ENCODE data around the gene NOTCH2.
"Not testable (repeated sequence)": the region's sequence is repeated elsewhere in the genome, so short reads cannot be mapped to it uniquely, and the experiment has no call there.

NOTCH2 gene

DNA sequence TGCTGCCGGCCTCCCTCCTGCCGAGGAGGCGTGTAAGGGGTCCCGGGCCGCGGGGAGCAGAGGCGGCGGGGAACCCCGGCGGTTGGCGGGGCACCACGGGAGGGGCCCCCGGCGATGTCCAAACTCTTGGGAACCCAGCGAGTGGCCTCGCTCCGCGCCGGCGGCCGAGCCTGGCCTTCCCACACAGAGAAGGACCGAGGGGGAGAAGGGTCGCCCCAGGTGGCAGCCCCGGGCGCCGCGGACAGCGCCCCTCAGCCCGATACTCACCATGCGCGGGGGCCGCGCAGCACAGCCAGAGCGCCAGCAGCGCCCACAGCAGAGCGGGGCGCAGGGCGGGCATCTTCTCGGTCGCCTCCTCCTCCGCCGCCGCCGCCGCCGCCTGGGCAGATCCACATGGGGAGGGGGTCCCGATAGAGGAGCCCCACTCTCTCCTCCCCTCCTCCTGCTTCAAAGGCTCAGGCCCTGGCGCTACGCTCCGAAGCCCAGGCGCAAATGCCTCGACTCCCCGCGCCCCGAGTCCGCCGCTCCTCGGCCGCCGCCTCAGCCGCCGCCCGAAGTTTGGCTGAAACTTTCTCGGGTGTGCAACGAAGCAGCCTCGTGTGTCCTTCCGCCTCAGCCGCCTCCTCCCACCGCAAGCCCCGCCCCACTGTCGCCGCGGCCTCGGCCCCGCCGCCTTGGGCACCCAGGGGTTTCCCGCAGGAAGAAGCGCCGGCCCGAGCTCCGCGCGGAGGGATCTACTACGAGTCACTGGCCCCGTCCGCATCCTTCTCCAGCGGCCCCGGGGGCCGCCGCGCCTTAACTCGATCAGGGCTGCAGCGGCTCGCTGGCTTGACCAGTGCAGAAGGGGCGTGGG, at the start of gene NOTCH2:
Gene NOTCH2, minus strand, starts transcription at position 596 of the 853 bp plus-strand sequence. Its CDS starts 256 bp downstream, at position 340.
- peak; percentile 31 for DNase-seq

DNA sequence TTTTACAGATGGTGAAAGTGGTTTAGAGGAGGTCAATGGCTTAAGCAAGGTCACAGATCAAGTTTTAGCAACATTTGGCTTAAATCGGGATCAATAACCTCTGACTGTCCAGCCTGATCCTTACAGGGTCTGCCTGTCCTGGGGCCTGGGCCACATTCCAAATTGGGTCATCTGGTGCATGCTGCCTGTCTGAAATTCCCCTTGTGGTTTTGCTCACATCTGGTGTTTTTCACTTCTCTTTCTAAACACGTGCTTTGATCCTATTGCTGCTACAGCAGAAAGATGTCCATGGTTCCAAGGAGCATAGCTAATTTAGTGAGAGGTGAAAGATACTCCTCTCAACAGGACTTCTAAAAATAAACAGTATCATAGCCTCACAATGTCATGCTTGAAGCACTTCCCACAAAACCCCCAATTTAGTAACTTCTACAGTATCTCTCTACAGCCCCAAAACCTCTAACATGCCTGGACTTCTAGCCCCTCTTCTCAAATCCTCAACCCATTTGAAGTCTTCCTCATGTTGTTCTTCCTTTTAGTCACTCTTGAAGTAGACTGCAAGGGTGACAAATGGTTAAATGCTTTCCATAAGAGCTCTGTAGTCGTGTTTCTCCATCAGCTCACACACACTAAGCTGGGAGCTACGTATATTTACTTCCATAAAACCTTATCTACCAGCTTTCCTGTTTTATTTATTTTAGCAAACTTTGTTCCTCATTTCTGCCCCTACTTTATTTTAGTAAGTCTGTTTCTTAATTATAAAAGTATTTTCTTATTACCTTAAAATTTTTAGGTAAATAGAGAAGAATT, 48.1 kb upstream of the NOTCH2 start:
- not testable (repeated sequence) for DNase-seq

DNA sequence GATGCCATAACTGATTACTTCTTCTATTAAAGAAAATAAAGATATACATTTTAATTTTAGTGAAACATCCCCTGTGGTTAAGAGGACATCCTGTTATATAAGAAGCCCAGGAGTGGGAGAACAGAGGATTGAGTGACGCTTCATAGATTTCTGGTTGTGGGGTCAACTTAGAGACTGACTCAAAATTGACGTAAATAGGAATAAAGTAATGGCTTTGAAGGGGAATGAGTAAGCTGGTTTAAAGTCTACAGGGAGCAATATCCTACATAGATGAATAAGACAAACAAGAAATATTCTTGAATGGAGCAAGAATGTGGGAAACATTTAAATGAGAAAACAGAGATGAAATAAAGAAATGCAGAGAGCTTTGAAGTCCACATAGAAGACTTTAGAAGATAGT, 46.6 kb upstream of the NOTCH2 start:
- not testable (repeated sequence) for DNase-seq

DNA sequence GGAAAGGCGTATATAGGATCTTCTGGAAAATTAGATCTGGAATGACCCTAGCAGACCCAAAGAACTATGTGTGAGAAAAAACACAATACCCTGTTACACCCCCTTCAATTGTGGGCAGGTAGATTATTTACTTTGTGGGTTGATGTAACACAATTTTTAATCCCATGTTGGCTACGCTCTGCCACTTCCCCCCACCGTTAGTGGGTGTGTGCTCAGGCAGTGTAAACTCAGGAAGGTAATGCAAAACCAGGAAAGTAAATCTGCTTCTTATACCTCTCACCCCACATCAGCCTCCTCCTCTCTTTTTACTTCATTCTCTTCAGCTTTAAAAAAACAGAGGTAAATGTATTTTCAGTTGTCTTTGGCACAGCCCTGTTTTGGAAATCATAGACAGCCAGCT, 43.7 kb upstream of the NOTCH2 start:
- DNase-seq, result not testable (repeated sequence)

DNA sequence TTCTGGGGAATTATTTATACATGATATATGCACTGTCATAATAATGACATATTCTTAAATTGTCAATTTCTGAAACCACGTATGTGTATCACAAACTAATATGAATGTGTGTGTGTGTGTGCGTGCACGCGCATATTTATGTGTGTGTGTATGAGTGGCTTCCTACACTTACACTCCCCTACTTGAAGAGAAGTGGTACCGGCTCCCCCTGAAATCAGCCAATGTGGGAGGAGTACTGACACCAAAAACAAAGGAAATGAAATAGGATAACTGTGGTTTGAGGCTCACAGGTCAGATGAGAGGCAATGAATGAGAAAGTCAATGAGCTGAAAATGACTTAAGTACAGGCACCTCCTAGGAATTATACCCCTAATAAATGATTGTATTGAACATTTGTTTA, 42.8 kb upstream of the NOTCH2 start:
- DNase-seq, result not testable (repeated sequence)

DNA sequence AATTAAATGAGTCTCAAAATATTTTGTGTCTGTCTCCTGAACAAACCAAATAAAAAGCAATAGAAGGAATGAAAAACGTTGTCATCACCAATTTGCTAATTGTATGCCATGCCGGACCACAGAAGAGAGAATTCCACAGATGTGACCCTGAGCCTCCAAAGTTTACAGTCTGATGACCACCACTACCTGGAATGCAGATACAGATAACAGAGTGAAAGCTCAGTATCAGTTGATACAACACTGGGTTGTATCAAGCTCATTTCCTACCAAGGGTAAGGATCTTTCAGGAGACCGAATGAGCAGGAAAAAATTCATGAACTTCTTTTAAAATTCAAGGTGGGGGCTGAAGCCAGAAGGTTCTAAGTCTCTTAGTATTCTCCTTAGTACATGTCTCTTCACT, 42.3 kb upstream of the NOTCH2 start:
- not testable (repeated sequence) for DNase-seq

DNA sequence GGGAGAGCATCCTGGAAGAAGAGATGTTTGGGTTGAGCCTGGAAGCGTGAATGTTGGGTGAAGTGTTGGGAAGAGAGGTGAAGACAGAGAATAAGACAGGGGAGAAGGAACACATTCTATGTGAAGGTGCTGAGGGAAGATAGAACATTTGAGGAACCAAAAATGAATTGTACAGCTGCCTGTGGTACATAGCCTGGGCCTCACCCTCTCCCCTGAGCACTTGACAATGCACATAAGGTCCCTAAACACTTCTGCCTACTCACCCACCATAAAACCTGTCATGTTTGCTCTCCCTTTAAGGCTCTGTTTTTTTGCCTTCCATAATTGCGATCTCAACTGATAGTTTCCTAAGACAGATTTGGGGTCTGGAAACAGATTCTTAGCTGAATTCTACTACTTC, 41.5 kb upstream of the NOTCH2 start:
- not testable (repeated sequence) for DNase-seq

DNA sequence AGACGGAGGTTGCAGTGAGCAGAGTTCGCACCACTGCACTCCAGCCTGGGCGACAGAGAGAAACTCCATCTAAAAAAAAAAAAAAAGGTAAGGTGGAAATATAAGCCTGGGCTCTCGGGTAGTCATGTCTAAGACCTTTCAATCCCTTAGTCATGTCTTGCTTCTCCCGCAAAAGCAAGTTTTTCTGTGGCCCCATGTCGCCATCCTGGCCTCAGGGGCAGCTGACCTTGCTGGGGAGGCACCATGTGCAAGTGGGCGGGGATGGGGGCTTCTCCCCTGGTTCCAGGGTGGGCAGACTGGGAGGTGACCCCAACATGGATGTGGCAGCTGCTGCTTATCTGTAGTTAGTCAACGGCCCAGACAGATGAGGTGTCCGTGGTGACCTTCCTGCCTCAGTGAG, 40.2 kb upstream of the NOTCH2 start:
- not testable (repeated sequence) for DNase-seq

DNA sequence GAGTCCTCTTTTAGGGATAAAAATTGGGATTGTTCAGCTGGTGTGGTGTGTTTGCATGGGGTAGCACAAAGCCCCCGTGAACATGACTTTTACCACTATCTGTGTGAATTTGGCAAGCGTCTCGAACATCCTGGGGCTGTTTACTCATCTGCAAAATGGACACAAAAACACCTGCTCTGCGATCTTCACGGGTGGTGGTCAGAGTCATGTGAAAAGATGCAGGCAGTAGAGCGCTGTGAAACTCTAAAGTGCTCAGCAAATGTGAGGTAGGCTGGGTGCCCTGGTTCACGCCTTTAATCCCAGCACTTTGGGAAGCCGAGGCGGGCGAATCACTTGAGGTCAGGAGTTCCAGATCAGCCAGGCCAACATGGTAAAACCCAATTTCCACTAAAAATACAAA, 39.7 kb upstream of the NOTCH2 start:
- not testable (repeated sequence) for DNase-seq

DNA sequence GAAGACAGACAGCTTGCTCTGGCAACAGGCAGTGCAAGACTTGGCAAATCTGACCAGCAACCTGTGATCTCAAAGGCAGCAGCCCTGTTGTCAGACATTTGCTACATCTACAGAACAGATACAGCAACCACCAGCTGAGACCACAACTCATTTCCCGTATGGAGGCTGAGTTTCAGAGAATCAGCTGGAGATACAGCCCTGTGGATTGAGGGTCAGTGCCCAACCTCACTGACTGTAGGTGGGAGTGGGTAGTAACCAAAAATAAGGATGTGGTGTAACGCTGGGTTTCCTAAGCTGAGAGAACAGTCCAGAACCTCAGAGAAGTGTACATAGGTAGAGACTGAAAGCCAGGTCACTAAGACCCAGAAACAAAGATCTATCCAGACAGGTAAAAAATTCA, 35.8 kb upstream of the NOTCH2 start:
- DNase-seq, result not testable (repeated sequence)

DNA sequence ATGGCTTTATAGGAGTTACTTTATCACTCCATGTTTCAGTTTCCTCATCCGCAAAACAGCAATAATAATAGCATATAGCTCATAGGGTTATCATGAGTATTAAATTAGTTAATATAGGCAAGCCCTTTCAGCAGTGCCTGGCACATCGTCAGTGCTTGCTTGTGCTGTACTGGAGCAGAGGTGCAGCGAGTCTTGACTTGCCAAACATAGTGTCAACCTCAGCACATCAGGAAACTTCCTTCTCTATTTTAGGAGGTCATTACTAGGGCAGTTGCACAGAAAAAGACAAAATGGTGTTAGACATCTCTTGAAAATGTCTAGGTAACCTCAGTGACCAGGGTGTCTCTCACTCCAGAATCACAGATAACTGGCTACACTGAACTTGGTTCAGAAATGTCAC, 34.3 kb upstream of the NOTCH2 start:
- DNase-seq, result not testable (repeated sequence)

DNA sequence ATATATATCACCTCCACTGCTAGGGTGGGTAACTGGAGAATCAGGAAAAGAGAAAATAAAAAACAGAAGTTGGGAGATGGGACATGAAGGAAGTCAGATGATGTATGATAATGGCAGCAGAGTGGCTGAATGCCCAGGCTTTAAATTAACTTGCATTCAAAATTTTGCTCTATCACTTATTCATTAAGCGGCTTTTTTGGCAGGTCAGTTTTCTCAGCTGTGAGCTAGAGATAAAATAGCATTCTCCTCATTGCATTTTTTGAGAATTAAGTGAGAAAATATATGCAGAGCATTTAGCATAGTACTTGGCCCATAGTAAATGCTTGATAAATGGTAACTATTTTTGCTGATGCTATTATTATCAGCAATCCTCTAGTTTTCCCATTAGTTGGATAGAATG, 32.1 kb upstream of the NOTCH2 start:
- not testable (repeated sequence) for DNase-seq

DNA sequence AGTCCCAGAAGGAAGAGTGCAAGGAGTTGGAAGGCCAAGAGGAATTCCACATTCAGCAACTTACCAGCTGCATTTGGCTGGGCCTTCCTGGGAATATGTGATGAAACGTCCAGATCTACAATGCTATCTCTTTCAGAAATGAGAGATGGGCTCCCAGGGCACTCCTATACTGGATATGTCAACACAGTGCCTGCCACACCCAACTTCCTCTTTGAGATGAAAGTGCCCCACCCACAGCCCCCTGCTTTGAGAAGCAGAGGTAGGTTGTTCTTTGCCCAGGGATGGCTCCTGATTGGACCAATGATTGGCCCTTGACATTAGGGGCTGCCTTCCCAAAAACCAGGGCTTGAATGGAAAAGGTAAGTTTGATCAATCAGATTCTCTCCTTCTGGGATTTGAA, 31.1 kb upstream of the NOTCH2 start:
- DNase-seq, result not testable (repeated sequence)

DNA sequence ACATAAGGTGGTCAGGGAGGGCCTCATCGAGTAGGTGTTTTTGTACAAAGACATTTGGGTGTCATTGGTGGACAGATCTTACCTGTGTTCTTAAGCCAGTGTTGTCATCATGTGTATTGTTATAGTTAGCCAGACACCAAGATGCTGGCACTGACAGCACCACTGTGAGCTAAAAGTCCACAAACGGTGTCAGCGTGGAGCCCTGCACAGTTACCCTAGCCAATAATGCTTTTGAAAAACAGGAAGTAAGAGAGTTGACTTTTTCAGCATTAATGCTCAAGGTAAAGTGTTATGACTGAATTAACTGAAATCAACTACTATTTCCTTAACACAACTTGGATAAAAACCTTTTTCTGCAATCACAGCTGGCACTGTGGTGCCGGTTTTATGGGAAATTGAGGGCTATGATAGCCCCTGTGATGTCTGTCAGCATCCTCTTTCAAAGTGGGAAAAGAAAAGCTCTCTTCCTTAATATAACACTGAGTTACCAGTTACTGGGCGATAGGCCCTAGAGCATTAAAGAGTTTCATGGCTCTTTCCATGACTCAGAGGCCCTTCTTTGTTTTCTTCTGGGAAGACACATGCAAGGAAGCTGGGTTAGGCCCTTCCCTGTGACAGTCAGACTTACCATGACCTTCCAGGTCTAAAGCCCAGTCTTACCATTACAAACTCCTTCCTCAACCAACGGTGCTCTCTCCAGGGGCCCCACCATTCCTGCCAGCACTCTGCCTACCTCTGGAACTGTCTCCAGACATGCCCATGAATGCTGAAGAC, 29.7 kb upstream of the NOTCH2 start:
- not testable (repeated sequence) for DNase-seq

DNA sequence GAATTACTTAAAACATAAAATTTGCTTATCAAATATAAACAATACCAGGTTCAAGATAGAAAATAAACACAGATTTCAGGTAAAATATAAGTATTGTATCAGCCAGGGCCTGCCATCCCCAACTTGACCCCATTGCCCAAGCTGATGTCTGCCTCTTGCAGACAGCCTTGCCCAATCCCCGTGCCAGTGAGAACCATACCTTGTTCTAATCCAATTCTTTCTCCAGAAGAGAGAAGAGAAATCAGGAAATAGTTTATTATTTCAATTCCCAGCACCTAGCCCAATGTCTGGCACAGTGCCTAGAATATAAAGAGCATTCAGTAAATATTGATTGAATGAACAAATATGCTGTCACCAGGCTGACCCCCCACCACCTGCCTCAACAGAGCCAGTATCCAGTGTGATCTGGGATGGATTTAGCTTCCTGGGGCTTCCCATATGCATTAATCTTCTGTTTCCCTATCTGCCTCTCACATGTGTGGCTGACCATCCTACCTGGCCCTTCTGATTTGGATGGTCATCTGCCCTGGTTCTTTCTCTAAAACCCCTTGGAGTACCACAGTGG, 27.6 kb upstream of the NOTCH2 start:
- DNase-seq, result not testable (repeated sequence)

DNA sequence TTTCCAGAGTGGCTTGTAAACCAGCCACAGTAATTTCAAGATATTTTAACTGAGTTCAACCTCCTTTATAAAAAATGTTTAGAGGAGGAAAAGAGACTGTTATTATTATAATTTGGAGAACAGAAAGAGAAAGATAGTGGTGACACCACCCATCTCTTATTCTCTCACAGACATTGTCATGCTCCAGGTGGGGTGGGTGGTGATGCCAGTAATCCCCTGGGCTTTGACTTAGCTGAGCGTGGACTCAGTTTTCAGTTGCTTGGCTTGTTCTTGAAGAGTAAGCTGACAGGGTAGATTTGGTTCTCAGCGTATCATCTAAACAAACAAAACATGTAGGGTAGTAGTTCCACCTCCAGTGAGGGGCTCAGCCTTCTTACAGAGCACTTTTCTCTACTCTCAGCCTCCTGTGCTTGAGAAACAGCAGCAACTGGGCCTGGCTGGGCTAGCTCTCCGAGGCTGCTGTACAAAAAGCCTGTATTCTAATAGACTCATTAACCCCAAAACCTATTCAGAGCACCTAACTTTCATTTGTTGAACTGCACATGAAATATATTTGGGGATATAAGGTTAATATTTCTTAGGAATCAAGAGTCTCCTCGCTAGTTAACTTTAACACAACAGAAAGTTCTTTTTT, 24.2 kb upstream of the NOTCH2 start:
- DNase-seq, result not testable (repeated sequence)

DNA sequence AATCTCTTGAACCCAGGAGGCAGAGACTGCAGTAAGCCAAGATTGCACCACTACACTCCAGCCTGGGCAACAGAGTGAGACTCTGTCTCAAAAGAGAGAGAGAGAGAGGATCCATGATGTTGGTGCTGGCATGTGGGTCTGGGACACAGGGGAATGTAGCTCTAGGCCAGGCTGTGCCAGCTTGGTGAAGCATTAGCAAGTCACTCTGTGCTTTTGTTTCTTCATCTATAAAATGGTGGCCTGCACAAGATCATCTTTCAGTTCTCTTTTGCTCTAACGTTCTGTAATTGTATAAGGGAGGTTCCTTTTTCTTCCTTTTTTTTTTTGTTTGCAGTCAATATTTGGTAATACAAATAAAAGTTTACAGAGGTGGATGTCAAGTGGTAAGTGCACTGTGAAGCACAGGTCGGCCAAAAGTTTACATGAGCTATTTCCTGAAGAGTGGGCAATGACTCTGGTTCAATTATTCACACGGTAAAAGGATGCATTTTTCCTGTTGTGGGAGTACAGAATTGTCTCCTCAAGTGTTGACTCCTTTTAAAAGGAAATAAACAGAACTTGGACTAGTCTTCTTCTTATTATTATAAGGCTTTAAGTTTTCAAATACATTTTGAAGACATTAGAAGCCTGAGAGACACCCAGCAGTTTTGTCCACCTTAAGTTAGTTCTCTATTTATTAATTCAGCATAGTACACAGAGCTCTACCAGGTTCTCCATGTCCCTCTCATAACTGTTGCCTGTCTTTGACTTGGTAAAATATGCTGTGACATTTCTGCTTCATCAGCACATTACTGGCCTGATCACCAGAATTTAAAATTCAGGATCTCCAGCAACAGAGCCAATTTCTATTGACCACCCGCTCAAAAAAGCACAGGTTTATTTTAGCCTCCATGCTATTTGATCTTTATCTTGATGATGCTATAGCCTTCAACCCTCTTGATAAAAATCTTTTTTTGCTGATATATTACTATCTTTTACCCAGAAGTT, 23.1 kb upstream of the NOTCH2 start:
- not testable (repeated sequence) for DNase-seq

DNA sequence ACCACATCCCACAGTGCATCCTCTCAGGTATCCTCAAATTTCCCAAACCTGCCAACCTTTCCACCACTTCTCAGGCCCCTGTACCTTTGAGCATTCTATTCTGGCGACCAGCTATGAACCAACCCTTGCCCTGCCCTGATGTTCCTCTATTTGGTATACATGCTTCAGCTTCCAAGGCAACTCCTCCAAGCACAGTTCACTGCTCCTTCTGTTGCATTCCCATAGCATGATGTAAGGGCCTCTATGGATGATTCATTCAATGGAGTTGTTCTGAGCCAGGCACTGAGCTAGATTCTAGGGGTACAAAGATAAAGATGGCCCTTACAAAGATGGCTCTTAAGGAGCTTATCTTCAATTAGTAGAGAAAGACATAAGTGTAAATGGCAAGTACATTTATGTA, 21.4 kb upstream of the NOTCH2 start:
- not testable (repeated sequence) for DNase-seq

DNA sequence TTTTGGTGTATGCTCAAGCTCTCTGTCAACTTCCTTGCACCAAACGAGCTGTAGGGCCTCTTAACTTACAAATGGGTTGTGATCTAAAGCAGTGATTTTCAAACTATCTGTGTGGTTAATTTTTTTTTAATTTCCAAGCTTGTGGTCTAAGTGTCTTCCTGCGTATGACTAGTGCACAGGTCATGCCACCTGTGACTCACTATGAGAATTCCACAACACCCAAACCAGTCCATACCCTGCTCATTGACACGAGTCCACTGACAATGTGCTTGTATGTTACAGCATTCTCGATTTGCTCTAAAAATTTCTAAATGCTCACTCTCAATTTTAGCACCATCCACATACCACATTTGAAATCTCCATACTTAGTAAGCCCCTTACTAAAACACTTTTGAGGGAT, 18.5 kb upstream of the NOTCH2 start:
- DNase-seq, result not testable (repeated sequence)

DNA sequence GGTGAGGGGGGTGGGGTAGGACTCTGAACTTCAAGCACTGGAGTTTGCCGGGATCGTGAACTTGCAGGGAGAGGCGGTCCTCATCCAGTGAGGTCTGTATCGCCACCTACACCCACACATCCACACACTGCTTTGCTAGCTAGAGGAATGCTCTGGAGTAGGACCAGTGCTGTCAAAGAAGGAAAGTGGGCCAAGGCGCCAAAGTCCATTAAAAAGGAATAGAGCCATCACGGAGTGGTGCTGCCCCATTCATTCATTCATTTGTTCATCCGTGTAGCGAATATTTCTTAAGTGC, 405 bp upstream of the NOTCH2 start:
- DNase-seq, result not testable (repeated sequence)

DNA sequence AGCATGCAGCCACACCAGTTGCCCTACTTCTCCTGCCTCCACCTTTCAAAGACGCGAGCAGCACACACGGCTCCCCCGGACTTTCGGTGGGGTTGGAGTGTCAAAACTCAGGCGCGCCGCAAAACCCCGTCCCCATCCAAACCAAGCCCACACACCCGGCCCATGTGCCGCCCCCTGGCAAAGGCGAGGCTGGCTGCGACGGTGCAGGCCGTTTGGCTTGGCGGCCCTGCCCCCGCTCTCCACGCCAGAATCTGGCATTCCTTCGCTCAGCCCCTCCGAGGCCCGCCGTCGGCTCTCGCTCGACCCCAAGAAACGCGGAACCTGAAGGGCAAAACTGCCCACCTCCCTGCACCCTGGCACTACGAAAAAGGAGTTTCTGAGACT, 787 bp downstream of the NOTCH2 start:
- DNase-seq, result not testable (repeated sequence)

Data from femur (tissue), 1 donor.